ENCODE measurements around the gene VAV1. TPM values are rescaled to one million over a fixed set of nuclear protein-coding genes. Genes with fewer than 3 reads are reported as not detected.

The VAV1 gene
- total and polyA plus RNA-seq, 2 donors from 2014 or later: 0.90 to 15.5 TPM

DNA sequence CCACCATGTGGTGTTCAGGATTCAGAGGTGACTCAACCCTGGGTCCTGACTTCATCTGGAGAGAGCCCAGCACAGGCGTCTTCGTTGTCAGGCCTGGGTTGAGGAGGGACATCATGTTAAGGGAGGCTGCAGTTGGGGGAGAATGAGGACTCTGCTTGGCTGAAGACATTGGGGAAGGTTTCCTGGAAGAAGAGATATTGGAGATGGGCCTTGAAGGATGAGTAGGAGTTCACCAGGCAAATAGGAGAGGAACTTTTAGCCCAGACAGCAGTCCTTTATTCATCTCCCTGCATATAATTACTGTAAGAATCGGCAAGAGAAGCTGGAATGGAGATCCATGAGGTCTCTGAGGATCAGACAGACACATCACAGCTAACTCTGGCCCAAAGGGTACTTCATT is 38.9 kb downstream of the VAV1 start:
- Histone ChIP-seq H3K4me3 (ENCODE audit: low read length in 3 of 3) (no peak overlapping the region), H3K4me1 (ENCODE audit: control insufficient read depth in 2 of 3, insufficient read depth in 2 of 3, low read depth in 1 of 3, low read length in 3 of 3) (no peaks in the 10 kb centered on the region), H3K9me3 (ENCODE audit: control insufficient read depth in 2 of 3, insufficient read depth in 1 of 3, low read length in 3 of 3) (peaks cover 0 to 2% (median 0%) of the 10 kb centered on the region in 3 donors), H3K27ac (ENCODE audit: low read depth in 2 of 2, low read length in 2 of 2) (no peak overlapping the region), H3K36me3 (ENCODE audit: control insufficient read depth in 2 of 3, insufficient read depth in 3 of 3, low read length in 3 of 3) (no peaks in the 10 kb centered on the region), H3K27me3 (ENCODE audit: control insufficient read depth, insufficient read depth, low read length) (no peaks in the 10 kb centered on the region), H3K9ac (ENCODE audit: low read length in 3 of 3) (no peak overlapping the region)
- TF ChIP-seq, protein P1, sequence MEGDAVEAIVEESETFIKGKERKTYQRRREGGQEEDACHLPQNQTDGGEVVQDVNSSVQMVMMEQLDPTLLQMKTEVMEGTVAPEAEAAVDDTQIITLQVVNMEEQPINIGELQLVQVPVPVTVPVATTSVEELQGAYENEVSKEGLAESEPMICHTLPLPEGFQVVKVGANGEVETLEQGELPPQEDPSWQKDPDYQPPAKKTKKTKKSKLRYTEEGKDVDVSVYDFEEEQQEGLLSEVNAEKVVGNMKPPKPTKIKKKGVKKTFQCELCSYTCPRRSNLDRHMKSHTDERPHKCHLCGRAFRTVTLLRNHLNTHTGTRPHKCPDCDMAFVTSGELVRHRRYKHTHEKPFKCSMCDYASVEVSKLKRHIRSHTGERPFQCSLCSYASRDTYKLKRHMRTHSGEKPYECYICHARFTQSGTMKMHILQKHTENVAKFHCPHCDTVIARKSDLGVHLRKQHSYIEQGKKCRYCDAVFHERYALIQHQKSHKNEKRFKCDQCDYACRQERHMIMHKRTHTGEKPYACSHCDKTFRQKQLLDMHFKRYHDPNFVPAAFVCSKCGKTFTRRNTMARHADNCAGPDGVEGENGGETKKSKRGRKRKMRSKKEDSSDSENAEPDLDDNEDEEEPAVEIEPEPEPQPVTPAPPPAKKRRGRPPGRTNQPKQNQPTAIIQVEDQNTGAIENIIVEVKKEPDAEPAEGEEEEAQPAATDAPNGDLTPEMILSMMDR (IDR thresholded peaks at IDR 0.05; ENCODE audit: borderline replicate concordance, extremely low read depth, insufficient read depth): no peak
- no peak for FAIRE-seq
- DNase-seq: no peak
- intact Hi-C loops (cut with DNase I): no loop called here

DNA sequence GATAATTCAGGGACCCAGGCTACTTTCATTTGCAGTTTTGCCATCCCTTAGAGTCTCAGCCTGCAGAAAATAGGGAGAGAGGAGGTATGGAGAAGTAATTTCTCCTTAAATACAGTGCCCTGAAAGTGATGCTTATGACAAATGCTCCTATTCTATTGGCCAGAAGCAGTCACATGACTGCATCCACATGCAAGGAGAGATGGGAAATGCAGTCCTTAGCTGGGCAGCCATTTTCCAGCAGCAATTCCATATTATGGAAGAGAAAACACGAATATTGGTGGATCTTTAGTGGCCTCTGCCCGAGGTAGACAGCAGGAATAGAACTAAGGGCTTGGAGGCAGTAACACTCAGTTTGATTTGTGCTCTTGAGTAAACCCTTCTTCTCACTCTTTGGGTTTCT is 39.4 kb downstream of the VAV1 start:
- FAIRE-seq (no peak), DNase-seq (peak in 1 of 5 donors; percentile 18)
- peaks cover 0 to 2% (median 0%) of the 10 kb centered on the region in 3 donors for H3K9me3 ChIP-seq (ENCODE audit: control insufficient read depth in 2 of 3, insufficient read depth in 1 of 3, low read length in 3 of 3)
- no peak overlapping the region for H3K9ac ChIP-seq (ENCODE audit: low read length in 3 of 3)
- H3K4me1 ChIP-seq (ENCODE audit: control insufficient read depth in 2 of 3, insufficient read depth in 2 of 3, low read depth in 1 of 3, low read length in 3 of 3): no peaks in the 10 kb centered on the region
- H3K27me3 ChIP-seq (ENCODE audit: control insufficient read depth, insufficient read depth, low read length): no peaks in the 10 kb centered on the region
- no peak overlapping the region for H3K27ac ChIP-seq (ENCODE audit: low read depth in 2 of 2, low read length in 2 of 2)
- intact Hi-C loops (cut with DNase I): no loop called here
- TF ChIP-seq, protein P1 (IDR thresholded peaks at IDR 0.05; ENCODE audit: borderline replicate concordance, extremely low read depth, insufficient read depth): no peak
- H3K36me3 ChIP-seq (ENCODE audit: control insufficient read depth in 2 of 3, insufficient read depth in 3 of 3, low read length in 3 of 3): no peaks in the 10 kb centered on the region
- no peak overlapping the region for H3K4me3 ChIP-seq (ENCODE audit: low read length in 3 of 3)

DNA sequence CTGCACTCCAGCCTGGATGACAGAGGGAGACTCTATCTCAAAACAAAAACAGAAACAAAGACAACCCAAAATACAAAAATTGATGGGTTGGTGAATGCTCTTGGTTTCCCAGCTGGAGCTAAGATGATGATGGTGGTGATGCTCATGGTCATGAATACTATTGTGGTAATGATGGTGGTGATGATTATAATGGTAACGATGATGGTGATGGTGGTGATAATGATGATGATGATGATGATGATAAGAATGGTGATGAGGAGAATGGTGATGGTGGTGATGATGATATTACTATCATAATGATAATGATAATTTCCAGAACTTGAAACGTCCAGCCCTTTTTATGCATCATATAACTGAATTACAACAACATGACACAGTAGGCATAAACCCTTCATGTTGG is 40.1 kb downstream of the VAV1 start:
- DNase-seq: no peak
- H3K9me3 ChIP-seq (ENCODE audit: control insufficient read depth in 2 of 3, insufficient read depth in 1 of 3, low read length in 3 of 3): peaks cover 0 to 2% (median 0%) of the 10 kb centered on the region in 3 donors
- no peak overlapping the region for H3K9ac ChIP-seq (ENCODE audit: low read length in 3 of 3)
- no peaks in the 10 kb centered on the region for H3K27me3 ChIP-seq (ENCODE audit: control insufficient read depth, insufficient read depth, low read length)
- no peak overlapping the region for H3K27ac ChIP-seq (ENCODE audit: low read depth in 2 of 2, low read length in 2 of 2)
- TF ChIP-seq, protein P1 (IDR thresholded peaks at IDR 0.05; ENCODE audit: borderline replicate concordance, extremely low read depth, insufficient read depth): no peak
- no peak overlapping the region for H3K4me3 ChIP-seq (ENCODE audit: low read length in 3 of 3)
- no peaks in the 10 kb centered on the region for H3K36me3 ChIP-seq (ENCODE audit: control insufficient read depth in 2 of 3, insufficient read depth in 3 of 3, low read length in 3 of 3)
- intact Hi-C loops (cut with DNase I): no loop called here
- FAIRE-seq: no peak
- no peaks in the 10 kb centered on the region for H3K4me1 ChIP-seq (ENCODE audit: control insufficient read depth in 2 of 3, insufficient read depth in 2 of 3, low read depth in 1 of 3, low read length in 3 of 3)

DNA sequence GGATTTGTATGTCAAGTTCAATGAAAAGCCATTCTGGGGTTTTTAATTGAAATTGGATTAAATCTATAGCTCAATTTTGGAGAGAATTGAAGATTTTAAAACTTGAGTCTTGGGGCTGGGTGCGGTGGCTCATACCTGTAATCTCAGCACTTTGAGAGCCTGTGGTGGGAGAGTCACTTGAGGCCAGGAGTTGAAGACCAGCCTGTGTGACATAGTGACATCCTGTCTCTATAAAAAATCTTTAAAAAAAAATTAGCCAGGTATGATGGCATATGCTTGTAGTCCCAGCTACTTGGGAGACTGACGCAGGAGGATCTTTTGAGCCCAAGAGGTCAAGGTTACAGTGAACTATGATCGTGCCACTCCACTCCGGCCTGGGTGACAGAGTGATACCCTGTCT is 41.2 kb downstream of the VAV1 start:
- DNase-seq (no peak), FAIRE-seq (no peak)
- Histone ChIP-seq H3K27me3 (ENCODE audit: control insufficient read depth, insufficient read depth, low read length) (no peaks in the 10 kb centered on the region), H3K36me3 (ENCODE audit: control insufficient read depth in 2 of 3, insufficient read depth in 3 of 3, low read length in 3 of 3) (no peaks in the 10 kb centered on the region), H3K9me3 (ENCODE audit: control insufficient read depth in 2 of 3, insufficient read depth in 1 of 3, low read length in 3 of 3) (no peaks in the 10 kb centered on the region), H3K9ac (ENCODE audit: low read length in 3 of 3) (no peak overlapping the region), H3K27ac (ENCODE audit: low read depth in 2 of 2, low read length in 2 of 2) (no peak overlapping the region), H3K4me1 (ENCODE audit: control insufficient read depth in 2 of 3, insufficient read depth in 2 of 3, low read depth in 1 of 3, low read length in 3 of 3) (no peaks in the 10 kb centered on the region), H3K4me3 (ENCODE audit: low read length in 3 of 3) (no peak overlapping the region)
- intact Hi-C loops (cut with DNase I): no loop called here
- TF ChIP-seq, protein P1 (IDR thresholded peaks at IDR 0.05; ENCODE audit: borderline replicate concordance, extremely low read depth, insufficient read depth): no peak
